Gastrocnemius medialis (tissue), 4 donors: ENCODE measurements around the gene IQSEC1.

Experiments
- POLR2A ChIP-seq, 2 donors: fragments of 450-650 bp; IDR thresholded peaks; one replicate each; pipeline ENCODE4 v1.6.1; 2017; ENCODE audit warnings: antibody characterized with exemption in 2 of 2, mild to moderate bottlenecking in 2 of 2, moderate library complexity in 2 of 2
- TF ChIP-seq, protein P1 (sequence below), 5 experiments: fragments of 450-650 bp in 3 of 5; fragments of 200-600 bp in 2 of 5; sonication (generic) in 2 of 5; IDR thresholded peaks in 4 of 5; conservative IDR thresholded peaks in 1 of 5; 1 replicate in 4 of 5; 2 replicates in 1 of 5; pipeline ENCODE4 v1.5.1; 2016 to 2019; ENCODE audit warnings: antibody characterized with exemption in 5 of 5, mild to moderate bottlenecking in 3 of 5, moderate library complexity in 3 of 5

DNA sequence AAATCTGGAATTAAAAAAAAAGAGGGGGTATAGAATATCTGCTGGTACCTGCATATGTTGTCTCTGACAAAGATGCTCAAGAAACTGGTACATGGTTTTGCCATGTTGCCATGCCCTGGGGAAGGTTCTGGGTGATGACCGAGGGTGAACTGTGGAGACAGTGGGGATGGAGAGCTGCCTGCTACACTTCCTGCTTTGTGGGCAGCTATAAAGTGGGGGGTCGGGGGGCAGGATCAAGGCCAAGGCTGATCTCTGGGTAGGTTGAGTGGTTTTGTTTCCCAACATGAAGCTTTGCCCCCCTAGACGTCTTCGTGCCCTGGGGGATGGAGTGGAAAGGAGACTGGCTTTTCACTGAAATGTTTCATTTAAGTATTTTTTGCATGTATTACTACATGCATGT lies 74.6 kb downstream of the IQSEC1 start:
- TF ChIP-seq, protein P1, sequence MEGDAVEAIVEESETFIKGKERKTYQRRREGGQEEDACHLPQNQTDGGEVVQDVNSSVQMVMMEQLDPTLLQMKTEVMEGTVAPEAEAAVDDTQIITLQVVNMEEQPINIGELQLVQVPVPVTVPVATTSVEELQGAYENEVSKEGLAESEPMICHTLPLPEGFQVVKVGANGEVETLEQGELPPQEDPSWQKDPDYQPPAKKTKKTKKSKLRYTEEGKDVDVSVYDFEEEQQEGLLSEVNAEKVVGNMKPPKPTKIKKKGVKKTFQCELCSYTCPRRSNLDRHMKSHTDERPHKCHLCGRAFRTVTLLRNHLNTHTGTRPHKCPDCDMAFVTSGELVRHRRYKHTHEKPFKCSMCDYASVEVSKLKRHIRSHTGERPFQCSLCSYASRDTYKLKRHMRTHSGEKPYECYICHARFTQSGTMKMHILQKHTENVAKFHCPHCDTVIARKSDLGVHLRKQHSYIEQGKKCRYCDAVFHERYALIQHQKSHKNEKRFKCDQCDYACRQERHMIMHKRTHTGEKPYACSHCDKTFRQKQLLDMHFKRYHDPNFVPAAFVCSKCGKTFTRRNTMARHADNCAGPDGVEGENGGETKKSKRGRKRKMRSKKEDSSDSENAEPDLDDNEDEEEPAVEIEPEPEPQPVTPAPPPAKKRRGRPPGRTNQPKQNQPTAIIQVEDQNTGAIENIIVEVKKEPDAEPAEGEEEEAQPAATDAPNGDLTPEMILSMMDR (IDR thresholded peaks at IDR 0.05 in 4 of 5, conservative IDR thresholded peaks at IDR 0.05 in 1 of 5) = no peak
- no peak for TF ChIP-seq POLR2A (IDR thresholded peaks at IDR 0.05)
